Suprapubic skin (tissue), 4 donors: ENCODE results near the gene NMB. TPM values are rescaled to one million over a fixed set of nuclear protein-coding genes. Genes with fewer than 3 reads are reported as not detected.

ENCODE experiments used
- DNase-seq, 2 donors: peaks; one replicate each; pipeline ENCODE4 v3.0.0-alpha.2; 2019; ENCODE audit warnings: low spot score in 2 of 2
- H3K27ac ChIP-seq: fragments of 200-600 bp; sonication (generic); one replicate; pipeline ENCODE4 v1.5.1; 2019
- H3K27me3 ChIP-seq: fragments of 200-600 bp; sonication (generic); one replicate; pipeline ENCODE4 v1.5.1; 2019
- H3K36me3 ChIP-seq: fragments of 200-600 bp; sonication (generic); one replicate; pipeline ENCODE4 v1.5.1; 2019
- H3K4me1 ChIP-seq: fragments of 200-600 bp; sonication (generic); one replicate; pipeline ENCODE4 v1.5.1; 2019
- H3K4me3 ChIP-seq: fragments of 200-600 bp; sonication (generic); one replicate; pipeline ENCODE4 v1.5.1; 2019; ENCODE audit warnings: mild to moderate bottlenecking
- H3K9me3 ChIP-seq: fragments of 200-600 bp; sonication (generic); one replicate; pipeline ENCODE4 v1.5.1; 2019
- EP300 ChIP-seq: sonication (generic); formaldehyde crosslinking; IDR thresholded peaks from one replicate; pipeline ENCODE4 v1.6.1; 2017; ENCODE audit warnings: antibody characterized with exemption
- POLR2A ChIP-seq, 2 donors: fragments of 450-650 bp; IDR thresholded peaks; one replicate each; pipeline ENCODE4 v1.6.1; 2017; ENCODE audit warnings: antibody characterized with exemption in 2 of 2, mild to moderate bottlenecking in 2 of 2, moderate library complexity in 2 of 2
- POLR2AphosphoS5 ChIP-seq, 3 donors: sonication (generic); formaldehyde crosslinking; IDR thresholded peaks; one replicate each; pipeline ENCODE4 v1.6.1; 2017; ENCODE audit warnings: antibody characterized with exemption in 3 of 3
- WGBS: methylation state at CpG from one replicate; pipeline ENCODE4 v1.1.5; 2018; 5-methylcytosine and 5-hydroxymethylcytosine counted together
- total RNA-seq, 4 donors: library from RNA; depleted of rRNA; stranded (reverse); fragments of >200 nt; gene quantifications; one replicate each; pipeline ENCODE4 v1.1.0, GENCODE V29; 2016
- TF ChIP-seq, protein P1 (sequence below), 2 donors: fragments of 200-600 bp in 1 of 2; fragments of 450-650 bp in 1 of 2; sonication (generic) in 1 of 2; IDR thresholded peaks; one replicate each; pipeline ENCODE4 v1.5.1; 2016 to 2019; ENCODE audit warnings: antibody characterized with exemption in 2 of 2, mild to moderate bottlenecking in 1 of 2, moderate library complexity in 1 of 2

The NMB gene, protein sequence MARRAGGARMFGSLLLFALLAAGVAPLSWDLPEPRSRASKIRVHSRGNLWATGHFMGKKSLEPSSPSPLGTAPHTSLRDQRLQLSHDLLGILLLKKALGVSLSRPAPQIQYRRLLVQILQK
- total RNA-seq: 1 to 10 TPM; 2.2 to 6.7 (median 3.5) TPM

DNA sequence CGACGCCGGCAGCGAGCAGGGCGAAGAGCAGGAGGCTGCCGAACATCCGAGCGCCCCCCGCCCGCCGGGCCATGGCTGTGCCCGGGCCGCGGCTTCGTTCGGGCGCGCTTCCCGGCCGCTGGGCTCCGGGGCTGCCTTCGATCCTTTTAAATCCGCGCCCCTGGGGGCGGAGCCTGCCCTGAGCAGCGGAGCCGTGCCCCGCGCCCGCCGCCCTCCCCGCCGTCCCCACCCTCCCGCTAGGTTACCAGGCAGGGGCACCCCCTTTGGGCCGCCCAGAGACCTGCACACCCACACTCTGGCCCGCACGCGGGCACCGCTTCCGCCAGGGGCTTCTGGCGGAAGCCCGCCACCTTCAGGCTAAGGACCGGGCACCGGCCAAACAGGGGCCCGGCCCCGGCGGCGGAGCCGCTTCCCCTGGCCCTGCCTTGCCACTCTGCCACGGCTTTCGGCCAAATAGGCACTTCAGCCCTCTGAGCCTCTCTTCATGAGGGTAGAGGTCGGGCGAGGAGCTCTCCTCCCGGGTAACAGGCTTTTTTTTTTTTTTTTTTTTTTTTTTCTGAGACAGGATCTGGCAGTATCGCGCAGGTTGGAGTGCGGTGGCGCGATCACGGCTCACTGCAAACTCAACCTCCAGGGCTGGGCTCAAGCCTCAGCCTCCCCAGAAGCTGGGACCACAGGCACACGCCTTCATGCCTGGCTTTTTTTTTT lies at the start of gene NMB:
NMB (minus strand) TSS at position 120 of the 708 bp plus-strand sequence; CDS start at position 73, 47 bp downstream.
- peak; percentile 85 to 88 for DNase-seq
- TF ChIP-seq, protein P1, sequence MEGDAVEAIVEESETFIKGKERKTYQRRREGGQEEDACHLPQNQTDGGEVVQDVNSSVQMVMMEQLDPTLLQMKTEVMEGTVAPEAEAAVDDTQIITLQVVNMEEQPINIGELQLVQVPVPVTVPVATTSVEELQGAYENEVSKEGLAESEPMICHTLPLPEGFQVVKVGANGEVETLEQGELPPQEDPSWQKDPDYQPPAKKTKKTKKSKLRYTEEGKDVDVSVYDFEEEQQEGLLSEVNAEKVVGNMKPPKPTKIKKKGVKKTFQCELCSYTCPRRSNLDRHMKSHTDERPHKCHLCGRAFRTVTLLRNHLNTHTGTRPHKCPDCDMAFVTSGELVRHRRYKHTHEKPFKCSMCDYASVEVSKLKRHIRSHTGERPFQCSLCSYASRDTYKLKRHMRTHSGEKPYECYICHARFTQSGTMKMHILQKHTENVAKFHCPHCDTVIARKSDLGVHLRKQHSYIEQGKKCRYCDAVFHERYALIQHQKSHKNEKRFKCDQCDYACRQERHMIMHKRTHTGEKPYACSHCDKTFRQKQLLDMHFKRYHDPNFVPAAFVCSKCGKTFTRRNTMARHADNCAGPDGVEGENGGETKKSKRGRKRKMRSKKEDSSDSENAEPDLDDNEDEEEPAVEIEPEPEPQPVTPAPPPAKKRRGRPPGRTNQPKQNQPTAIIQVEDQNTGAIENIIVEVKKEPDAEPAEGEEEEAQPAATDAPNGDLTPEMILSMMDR (IDR thresholded peaks at IDR 0.05): peak; percentile 36 to 74
- TF ChIP-seq POLR2AphosphoS5 (IDR thresholded peaks at IDR 0.05): no peak
- H3K4me1 ChIP-seq: peaks cover 37% of the 10 kb centered on the region
- H3K27ac ChIP-seq: peak within 1 kb of the TSS; percentile 76
- no peaks in the 10 kb centered on the region for H3K36me3 ChIP-seq
- no peaks in the 10 kb centered on the region for H3K9me3 ChIP-seq
- H3K27me3 ChIP-seq: no peaks in the 10 kb centered on the region
- WGBS: 0% methylated on average over 13 of the region's 61 CpGs
- peak within 1 kb of the TSS; percentile 74 for H3K4me3 ChIP-seq

DNA sequence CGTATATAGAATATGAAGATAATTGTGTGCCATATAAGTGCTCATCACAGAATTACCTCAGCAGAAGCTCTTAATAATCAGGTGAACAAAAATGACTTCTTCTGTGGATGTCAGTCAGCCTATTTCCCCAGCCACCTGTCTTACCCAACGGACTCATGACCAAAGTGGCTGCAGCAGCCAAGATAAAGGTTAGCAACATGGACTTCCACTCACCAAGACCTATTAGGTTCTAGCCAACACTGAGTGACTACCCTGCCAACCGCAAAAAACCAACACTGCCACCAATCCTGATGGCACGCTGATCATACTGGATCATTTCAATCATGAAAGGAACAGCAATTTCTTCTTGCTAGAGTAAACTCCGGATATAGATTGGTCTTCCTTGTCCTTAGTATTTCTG lies 45.8 kb upstream of the NMB start:
- no peak for DNase-seq
- TF ChIP-seq POLR2AphosphoS5 (IDR thresholded peaks at IDR 0.05): no peak
- TF ChIP-seq, protein P1 (IDR thresholded peaks at IDR 0.05): no peak
- no peak for TF ChIP-seq POLR2A (IDR thresholded peaks at IDR 0.05)
- no peak for TF ChIP-seq EP300
- Histone ChIP-seq H3K27me3 (no peaks in the 10 kb centered on the region), H3K4me3 (no peak overlapping the region), H3K4me1 (peaks cover 13% of the 10 kb centered on the region), H3K36me3 (no peaks in the 10 kb centered on the region), H3K27ac (no peak overlapping the region), H3K9me3 (no peaks in the 10 kb centered on the region)
- 98% methylated on average over 5 of the region's 5 CpGs for WGBS

DNA sequence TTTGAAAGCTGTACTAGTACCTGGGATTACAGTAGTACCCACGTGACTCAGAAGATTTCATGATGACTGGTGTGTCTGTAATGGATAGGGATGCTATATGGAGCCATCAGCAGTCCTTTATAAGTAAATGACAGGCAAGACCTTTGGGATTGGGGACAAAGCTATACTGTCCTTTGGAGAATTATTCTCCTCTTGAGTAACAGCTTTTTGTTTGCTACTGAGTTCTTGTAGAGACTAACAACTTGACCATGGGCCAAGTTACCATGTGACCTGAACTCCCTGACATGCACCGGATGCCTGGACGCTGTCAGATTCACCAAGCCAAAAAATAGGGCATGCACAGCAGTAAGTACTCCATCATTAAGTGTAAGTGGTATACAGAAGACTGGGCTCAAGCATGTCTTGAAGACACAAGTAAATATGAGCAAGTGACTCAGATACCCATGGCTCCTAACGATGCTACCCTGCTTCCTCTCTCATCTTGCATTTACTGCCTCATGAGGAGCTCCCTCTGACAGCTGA lies 45.0 kb upstream of the NMB start:
- H3K4me1 ChIP-seq: peaks cover 13% of the 10 kb centered on the region
- WGBS: 26% methylated on average over 4 of the region's 4 CpGs

DNA sequence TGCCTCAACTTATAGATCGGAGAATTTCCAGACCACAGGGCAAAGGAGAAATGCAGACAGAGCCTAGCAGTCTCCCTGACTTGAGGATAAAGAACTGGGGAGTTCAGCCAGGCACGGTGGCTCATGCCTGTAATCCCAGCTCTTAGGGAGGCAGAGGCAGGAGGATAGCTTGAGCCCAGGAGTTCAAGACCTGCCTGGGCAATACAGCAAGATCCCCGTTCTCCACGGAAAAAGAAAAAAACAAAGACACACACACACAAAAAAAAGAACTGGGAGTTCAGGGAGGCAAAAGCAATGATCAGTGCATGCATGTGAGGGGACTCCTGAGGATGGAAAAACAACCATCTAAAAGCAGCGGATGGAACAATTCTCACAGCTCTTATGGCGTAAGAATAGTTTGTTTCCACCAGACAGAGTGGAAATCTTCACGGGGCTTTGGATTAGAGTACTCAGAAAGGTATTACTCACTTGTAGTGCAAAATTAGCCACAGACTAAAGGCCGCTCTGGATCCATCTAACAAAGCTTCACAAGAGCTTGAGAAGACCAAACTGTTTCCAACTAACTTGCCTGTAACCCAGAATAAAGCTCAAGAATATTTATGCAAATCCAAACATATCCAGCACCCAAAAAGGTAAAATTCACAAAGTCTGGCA lies 41.7 kb upstream of the NMB start:
- no peak overlapping the region for H3K27ac ChIP-seq
- no peaks in the 10 kb centered on the region for H3K27me3 ChIP-seq
- no peaks in the 10 kb centered on the region for H3K36me3 ChIP-seq
- TF ChIP-seq, protein P1 (IDR thresholded peaks at IDR 0.05): no peak
- TF ChIP-seq EP300: no peak
- TF ChIP-seq POLR2AphosphoS5 (IDR thresholded peaks at IDR 0.05): no peak
- no peak for TF ChIP-seq POLR2A (IDR thresholded peaks at IDR 0.05)
- H3K4me3 ChIP-seq: no peak overlapping the region
- 89% methylated on average over 8 of the region's 8 CpGs for WGBS
- no peak for DNase-seq
- peaks cover 13% of the 10 kb centered on the region for H3K4me1 ChIP-seq
- H3K9me3 ChIP-seq: no peaks in the 10 kb centered on the region

More for the DNA sequence above, 45.0 kb upstream of the NMB start:
- Histone ChIP-seq H3K36me3 (no peaks in the 10 kb centered on the region), H3K4me3 (no peak overlapping the region), H3K27ac (no peak overlapping the region), H3K27me3 (no peaks in the 10 kb centered on the region), H3K9me3 (no peaks in the 10 kb centered on the region)
- no peak for TF ChIP-seq EP300
- no peak for TF ChIP-seq POLR2AphosphoS5 (IDR thresholded peaks at IDR 0.05)
- TF ChIP-seq, protein P1 (IDR thresholded peaks at IDR 0.05): no peak
- no peak for TF ChIP-seq POLR2A (IDR thresholded peaks at IDR 0.05)
- DNase-seq: no peak
